ENCODE results near the gene HOXA6.

The HOXA6 gene

GRCh38 chr7:27147199-27148030 is at the start of gene HOXA6:
Gene HOXA6 (minus strand): TSS chr7:27147774. CDS start chr7:27147749, 25 bp downstream.
- H3K27ac ChIP-seq: peak within 1 kb of the TSS; percentile 84
- TF ChIP-seq CTCF (conservative IDR thresholded peaks at IDR 0.05; ENCODE audit: low read depth): no peak
- ChIA-PET POLR2A (ENCODE audit: low non-redundant PET) (interaction anchor here (0.5 kb wide), 1 partner anchor 32 kb away, joined by 3 read pairs; no protein-coding TSS in a partner anchor), CTCF (interaction anchor here (0.6 kb wide), 2 partner anchors 297 to 463 kb away, joined by 3 to 4 read pairs; no protein-coding TSS in a partner anchor)
- DNase-seq (ENCODE audit: low spot score): no peak

- no peak overlapping the region for H3K27ac ChIP-seq
- DNase-seq (ENCODE audit: low spot score): no peak
- peak; percentile 85 for TF ChIP-seq CTCF (conservative IDR thresholded peaks at IDR 0.05; ENCODE audit: low read depth)
- ChIA-PET POLR2A (ENCODE audit: low non-redundant PET) (no interaction called here), CTCF (interaction anchor here (0.5 to 1.5 kb wide), 19 partner anchors 10 to 1720 kb away, joined by 3 to 10 read pairs (median 4); partner anchors contain the start of genes HOXA10 and TAX1BP1)
Measured at GRCh38 chr7:27196287-27196767, 48.8 kb upstream of the HOXA6 start.

GRCh38 chr7:27194686-27195379 is 47.3 kb upstream of the HOXA6 start:
- POLR2A ChIA-PET (ENCODE audit: low non-redundant PET): interaction anchor here (0.7 kb wide), 1 partner anchor 385 kb away, joined by 3 read pairs; no protein-coding TSS in a partner anchor

DNA sequence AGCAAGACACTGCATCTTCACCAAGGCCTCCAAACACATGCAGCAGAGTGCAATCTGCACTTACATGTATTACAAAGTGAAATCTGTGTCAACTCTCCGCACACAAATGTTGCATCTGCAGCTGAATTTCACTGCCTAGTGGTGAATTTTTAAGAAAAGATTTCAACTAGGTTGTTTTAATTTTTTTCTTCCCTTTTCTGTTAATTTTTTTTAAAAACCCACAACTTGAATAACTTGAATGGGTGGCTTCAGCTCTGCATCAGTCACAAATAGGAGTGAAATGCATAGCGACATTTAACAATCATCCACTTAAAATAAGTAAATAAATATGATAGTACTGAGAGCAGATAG is 46.4 kb upstream of the HOXA6 start:
- ChIA-PET CTCF (interaction anchor here (0.7 to 0.8 kb wide), 2 partner anchors 412 to 534 kb away, joined by 3 to 7 read pairs; no protein-coding TSS in a partner anchor), POLR2A (ENCODE audit: low non-redundant PET) (interaction anchor here (0.7 kb wide), 1 partner anchor 386 kb away, joined by 3 read pairs; no protein-coding TSS in a partner anchor)
- TF ChIP-seq CTCF (conservative IDR thresholded peaks at IDR 0.05; ENCODE audit: low read depth): no peak
- DNase-seq (ENCODE audit: low spot score): no peak
- H3K27ac ChIP-seq: peak overlapping the region; percentile 90

More at GRCh38 chr7:27194686-27195379, 47.3 kb upstream of the HOXA6 start:
- TF ChIP-seq CTCF (conservative IDR thresholded peaks at IDR 0.05; ENCODE audit: low read depth): no peak
- CTCF ChIA-PET: interaction anchor here (0.8 to 1.5 kb wide), 2 partner anchors 411 to 825 kb away, joined by 4 to 7 read pairs; no protein-coding TSS in a partner anchor
- DNase-seq (ENCODE audit: low spot score): no peak
- no peak overlapping the region for H3K27ac ChIP-seq

GRCh38 chr7:27193335-27194001 is 45.9 kb upstream of the HOXA6 start:
- CTCF ChIA-PET: interaction anchor here (0.7 to 0.8 kb wide), 2 partner anchors 413 to 534 kb away, joined by 3 to 7 read pairs; no protein-coding TSS in a partner anchor
- POLR2A ChIA-PET (ENCODE audit: low non-redundant PET): no interaction called here
- DNase-seq (ENCODE audit: low spot score): no peak

More at GRCh38 chr7:27193335-27194001, 45.9 kb upstream of the HOXA6 start:
- no peak for TF ChIP-seq CTCF (conservative IDR thresholded peaks at IDR 0.05; ENCODE audit: low read depth)
- peak overlapping the region; percentile 90 for H3K27ac ChIP-seq

All from RWPE1 (cell line).